ENCODE data around the gene PLPPR3.
A peak's percentile ranks its signal among the peaks of the same experiment; 100 is the strongest.

Gene PLPPR3

DNA sequence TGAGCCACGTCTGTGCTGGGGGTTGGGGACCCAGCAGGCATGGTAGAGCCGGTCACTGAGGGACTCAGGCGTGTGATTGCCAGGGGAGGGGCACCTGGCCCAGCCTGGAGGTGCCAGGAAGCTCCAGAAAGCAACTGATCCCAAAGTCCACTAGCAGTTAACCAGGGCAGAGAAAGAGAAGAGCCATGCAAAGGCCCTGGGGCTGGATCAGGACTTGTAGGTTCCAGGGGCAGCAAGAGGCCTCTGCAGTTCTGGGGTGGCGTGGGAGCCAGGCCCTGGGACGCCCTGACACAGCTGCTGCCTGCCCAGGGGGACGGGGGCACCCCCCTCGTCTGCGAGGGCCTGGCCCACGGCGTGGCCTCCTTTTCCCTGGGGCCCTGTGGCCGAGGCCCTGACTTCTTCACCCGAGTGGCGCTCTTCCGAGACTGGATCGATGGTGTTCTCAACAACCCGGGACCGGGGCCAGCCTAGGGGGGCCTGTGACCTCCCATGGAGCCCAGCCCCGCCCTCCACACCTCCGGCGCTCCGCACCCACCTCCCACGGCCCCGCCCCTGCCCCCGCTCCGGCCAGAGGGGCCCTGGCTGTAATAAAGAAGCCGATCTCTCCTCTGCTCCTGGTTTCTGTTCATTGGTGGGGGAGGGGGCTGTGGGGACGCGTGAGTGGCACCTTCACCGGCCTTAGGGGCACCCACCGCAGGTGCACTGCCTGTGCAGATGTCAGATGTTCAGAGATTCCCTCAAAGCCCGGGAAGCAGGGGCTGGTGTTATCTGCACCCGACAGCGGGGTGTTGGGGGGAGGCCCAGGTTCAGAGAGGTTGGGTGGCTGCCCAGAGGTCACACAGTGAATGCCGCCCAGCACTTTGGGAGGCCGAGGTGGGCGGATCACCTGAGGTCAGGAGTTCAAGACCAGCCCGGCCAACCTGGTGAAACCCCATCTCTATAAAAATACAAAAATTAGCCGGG lies 9.9 kb upstream of the PLPPR3 start:
- no peak for DNase-seq (ENCODE audit: low read depth in 1 of 2, low spot score in 1 of 2)
- Histone ChIP-seq H3K27ac (replicated peaks) (peak overlapping the region; percentile 65), H3K27me3 (ENCODE audit: insufficient read depth, poor library complexity, severe bottlenecking) (no peaks in the 10 kb centered on the region), H3K4me3 (replicated peaks; ENCODE audit: insufficient read depth, low read length) (no peak overlapping the region)
- TF ChIP-seq POLR2AphosphoS5 (IDR thresholded peaks at IDR 0.05; ENCODE audit: low read depth): peak; percentile 86
- no peak for TF ChIP-seq SPI1 (IDR thresholded peaks at IDR 0.05; ENCODE audit: borderline replicate concordance, low read depth)

DNA sequence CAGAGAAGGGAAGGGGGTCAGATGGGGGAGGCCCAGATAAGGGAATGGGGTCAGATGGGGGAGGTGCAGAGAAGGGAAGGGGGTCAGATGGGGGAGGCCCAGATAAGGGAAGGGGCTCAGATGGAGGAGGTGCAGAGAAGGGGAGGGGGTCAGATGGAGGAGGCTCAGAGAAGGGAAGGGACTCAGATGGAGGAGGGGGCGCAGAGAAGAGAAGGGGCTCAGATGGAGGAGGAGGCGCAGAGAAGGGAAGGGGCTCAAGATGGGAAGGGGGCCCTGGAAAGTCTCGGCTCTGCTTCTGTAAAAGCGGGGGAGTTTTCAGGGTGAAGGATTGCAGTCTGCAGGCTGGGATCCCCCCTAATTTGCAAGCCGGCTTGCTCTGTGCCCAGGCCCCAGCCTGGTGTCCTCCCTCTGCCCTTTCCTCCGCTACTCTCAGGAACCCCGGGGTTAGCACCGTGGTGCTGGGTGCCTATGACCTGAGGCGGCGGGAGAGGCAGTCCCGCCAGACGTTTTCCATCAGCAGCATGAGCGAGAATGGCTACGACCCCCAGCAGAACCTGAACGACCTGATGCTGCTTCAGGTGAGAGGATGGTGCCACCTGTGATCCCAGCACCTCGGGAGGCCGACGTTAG lies 7.5 kb upstream of the PLPPR3 start:
- Histone ChIP-seq H3K4me3 (replicated peaks; ENCODE audit: insufficient read depth, low read length) (peak overlapping the region; percentile 63), H3K27ac (replicated peaks) (peak overlapping the region; percentile 65), H3K27me3 (ENCODE audit: insufficient read depth, poor library complexity, severe bottlenecking) (no peaks in the 10 kb centered on the region)
- TF ChIP-seq, protein P1, sequence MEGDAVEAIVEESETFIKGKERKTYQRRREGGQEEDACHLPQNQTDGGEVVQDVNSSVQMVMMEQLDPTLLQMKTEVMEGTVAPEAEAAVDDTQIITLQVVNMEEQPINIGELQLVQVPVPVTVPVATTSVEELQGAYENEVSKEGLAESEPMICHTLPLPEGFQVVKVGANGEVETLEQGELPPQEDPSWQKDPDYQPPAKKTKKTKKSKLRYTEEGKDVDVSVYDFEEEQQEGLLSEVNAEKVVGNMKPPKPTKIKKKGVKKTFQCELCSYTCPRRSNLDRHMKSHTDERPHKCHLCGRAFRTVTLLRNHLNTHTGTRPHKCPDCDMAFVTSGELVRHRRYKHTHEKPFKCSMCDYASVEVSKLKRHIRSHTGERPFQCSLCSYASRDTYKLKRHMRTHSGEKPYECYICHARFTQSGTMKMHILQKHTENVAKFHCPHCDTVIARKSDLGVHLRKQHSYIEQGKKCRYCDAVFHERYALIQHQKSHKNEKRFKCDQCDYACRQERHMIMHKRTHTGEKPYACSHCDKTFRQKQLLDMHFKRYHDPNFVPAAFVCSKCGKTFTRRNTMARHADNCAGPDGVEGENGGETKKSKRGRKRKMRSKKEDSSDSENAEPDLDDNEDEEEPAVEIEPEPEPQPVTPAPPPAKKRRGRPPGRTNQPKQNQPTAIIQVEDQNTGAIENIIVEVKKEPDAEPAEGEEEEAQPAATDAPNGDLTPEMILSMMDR (IDR thresholded peaks at IDR 0.05; ENCODE audit: insufficient read depth, low read length): no peak
- no peak for TF ChIP-seq GABPA (IDR thresholded peaks at IDR 0.05; ENCODE audit: low read depth)
- TF ChIP-seq, protein P2, sequence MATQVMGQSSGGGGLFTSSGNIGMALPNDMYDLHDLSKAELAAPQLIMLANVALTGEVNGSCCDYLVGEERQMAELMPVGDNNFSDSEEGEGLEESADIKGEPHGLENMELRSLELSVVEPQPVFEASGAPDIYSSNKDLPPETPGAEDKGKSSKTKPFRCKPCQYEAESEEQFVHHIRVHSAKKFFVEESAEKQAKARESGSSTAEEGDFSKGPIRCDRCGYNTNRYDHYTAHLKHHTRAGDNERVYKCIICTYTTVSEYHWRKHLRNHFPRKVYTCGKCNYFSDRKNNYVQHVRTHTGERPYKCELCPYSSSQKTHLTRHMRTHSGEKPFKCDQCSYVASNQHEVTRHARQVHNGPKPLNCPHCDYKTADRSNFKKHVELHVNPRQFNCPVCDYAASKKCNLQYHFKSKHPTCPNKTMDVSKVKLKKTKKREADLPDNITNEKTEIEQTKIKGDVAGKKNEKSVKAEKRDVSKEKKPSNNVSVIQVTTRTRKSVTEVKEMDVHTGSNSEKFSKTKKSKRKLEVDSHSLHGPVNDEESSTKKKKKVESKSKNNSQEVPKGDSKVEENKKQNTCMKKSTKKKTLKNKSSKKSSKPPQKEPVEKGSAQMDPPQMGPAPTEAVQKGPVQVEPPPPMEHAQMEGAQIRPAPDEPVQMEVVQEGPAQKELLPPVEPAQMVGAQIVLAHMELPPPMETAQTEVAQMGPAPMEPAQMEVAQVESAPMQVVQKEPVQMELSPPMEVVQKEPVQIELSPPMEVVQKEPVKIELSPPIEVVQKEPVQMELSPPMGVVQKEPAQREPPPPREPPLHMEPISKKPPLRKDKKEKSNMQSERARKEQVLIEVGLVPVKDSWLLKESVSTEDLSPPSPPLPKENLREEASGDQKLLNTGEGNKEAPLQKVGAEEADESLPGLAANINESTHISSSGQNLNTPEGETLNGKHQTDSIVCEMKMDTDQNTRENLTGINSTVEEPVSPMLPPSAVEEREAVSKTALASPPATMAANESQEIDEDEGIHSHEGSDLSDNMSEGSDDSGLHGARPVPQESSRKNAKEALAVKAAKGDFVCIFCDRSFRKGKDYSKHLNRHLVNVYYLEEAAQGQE (IDR thresholded peaks at IDR 0.05; ENCODE audit: insufficient replicate concordance, low read depth): no peak
- no peak for TF ChIP-seq SPI1 (IDR thresholded peaks at IDR 0.05; ENCODE audit: borderline replicate concordance, low read depth)
- no peak; the same call in 1 of the 2 replicates for TF ChIP-seq POLR2AphosphoS5 (IDR thresholded peaks at IDR 0.05; ENCODE audit: low read depth)
- no peak for DNase-seq (ENCODE audit: low read depth in 1 of 2, low spot score in 1 of 2)

DNA sequence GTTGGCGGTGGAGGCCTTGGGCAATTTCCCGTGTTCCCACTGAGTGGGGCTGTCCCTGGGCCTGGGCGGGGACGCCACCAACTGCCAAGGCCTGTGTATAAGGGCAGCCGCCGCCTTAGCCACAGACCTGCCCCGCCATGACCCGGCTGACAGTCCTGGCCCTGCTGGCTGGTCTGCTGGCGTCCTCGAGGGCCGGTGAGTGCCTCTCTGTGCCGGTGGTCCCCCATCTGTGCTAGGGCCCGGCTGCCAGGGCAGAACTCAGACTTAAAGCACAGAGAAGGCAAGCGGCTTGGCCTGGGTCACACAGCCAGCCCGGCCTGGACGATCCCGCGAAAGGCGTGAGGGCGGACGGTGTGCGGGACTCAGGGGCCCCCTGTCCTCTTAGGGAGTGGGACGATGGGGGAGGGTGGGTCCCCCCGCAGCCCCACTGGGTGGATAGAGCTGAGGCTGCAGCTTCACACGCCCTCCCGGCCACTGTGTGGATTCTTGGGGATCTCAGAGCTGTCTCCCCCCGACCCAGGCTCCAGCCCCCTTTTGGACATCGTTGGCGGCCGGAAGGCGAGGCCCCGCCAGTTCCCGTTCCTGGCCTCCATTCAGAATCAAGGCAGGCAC lies 6.1 kb upstream of the PLPPR3 start, which contains the start of gene AZU1:
AZU1 (plus strand) TSS at position 128 of the 612 bp plus-strand sequence; CDS start at position 138, 10 bp downstream.
- Histone ChIP-seq H3K27me3 (ENCODE audit: insufficient read depth, poor library complexity, severe bottlenecking) (no peaks in the 10 kb centered on the region), H3K4me3 (replicated peaks; ENCODE audit: insufficient read depth, low read length) (peak within 1 kb of the TSS; percentile 63), H3K27ac (replicated peaks) (peak within 1 kb of the TSS; percentile 98)
- no peak for TF ChIP-seq GABPA (IDR thresholded peaks at IDR 0.05; ENCODE audit: low read depth)
- TF ChIP-seq, protein P2 (IDR thresholded peaks at IDR 0.05; ENCODE audit: insufficient replicate concordance, low read depth): peak; percentile 61
- TF ChIP-seq, protein P1 (IDR thresholded peaks at IDR 0.05; ENCODE audit: insufficient read depth, low read length): no peak
- peak; percentile 98 for TF ChIP-seq POLR2AphosphoS5 (IDR thresholded peaks at IDR 0.05; ENCODE audit: low read depth)
- TF ChIP-seq SPI1 (IDR thresholded peaks at IDR 0.05; ENCODE audit: borderline replicate concordance, low read depth): peak; percentile 42; the same call in 1 of the 2 replicates
- peak; percentile 89 to 90 for DNase-seq (ENCODE audit: low read depth in 1 of 2, low spot score in 1 of 2)
